Measurements from ENCODE around the gene NSL1. TPM values are rescaled to one million over a fixed set of nuclear protein-coding genes. Genes with fewer than 3 reads are reported as not detected.

NSL1 gene
- polyA plus RNA-seq, 1 experiment = 16.4 TPM

DNA sequence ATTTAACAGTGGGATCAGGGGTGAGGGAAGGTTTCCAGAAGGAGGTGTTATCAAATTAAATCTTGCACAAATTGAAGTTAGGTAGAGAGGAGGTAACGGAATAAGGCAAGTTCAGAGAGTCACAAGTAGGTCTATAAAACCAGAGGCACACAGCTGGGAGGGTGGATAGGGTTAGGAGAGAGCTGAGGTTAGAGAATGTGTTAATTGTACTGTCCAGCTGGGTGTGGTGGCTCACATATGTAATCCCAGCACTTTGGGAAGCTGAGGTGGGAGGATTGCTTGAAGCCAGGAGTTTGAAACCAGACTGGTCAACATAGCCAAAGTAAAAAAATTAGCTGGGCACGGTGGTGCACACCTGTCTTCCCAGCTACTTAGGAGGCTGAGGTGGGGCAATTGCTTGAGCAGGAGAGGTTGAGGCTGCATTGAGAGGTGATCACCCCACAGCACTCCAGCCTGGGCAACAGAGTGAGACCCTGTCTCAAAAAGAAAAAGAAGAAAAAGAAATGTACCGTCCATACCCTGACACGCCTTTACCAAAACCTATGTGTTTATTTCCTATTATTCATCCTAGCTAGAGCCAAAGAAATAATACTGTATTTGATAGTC, 35.7 kb upstream of the NSL1 start:
- Histone ChIP-seq H3K36me3 (ENCODE audit: control insufficient read depth, insufficient read depth, low read length) (no peaks in the 10 kb centered on the region), H3K27me3 (ENCODE audit: control insufficient read depth, insufficient read depth, low read length) (no peaks in the 10 kb centered on the region), H3K4me3 (ENCODE audit: low read depth, low read length) (no peak overlapping the region)
- ChIA-PET CTCF (interaction anchor here (1.0 kb wide), 1 partner anchor 12 kb away, joined by 3 read pairs; no protein-coding TSS in a partner anchor), POLR2A (interaction anchor here (0.7 kb wide), 1 partner anchor 162 kb away, joined by 8 read pairs; no protein-coding TSS in a partner anchor)
- no peak for DNase-seq (ENCODE audit: low read depth)
- TF ChIP-seq, protein P1, sequence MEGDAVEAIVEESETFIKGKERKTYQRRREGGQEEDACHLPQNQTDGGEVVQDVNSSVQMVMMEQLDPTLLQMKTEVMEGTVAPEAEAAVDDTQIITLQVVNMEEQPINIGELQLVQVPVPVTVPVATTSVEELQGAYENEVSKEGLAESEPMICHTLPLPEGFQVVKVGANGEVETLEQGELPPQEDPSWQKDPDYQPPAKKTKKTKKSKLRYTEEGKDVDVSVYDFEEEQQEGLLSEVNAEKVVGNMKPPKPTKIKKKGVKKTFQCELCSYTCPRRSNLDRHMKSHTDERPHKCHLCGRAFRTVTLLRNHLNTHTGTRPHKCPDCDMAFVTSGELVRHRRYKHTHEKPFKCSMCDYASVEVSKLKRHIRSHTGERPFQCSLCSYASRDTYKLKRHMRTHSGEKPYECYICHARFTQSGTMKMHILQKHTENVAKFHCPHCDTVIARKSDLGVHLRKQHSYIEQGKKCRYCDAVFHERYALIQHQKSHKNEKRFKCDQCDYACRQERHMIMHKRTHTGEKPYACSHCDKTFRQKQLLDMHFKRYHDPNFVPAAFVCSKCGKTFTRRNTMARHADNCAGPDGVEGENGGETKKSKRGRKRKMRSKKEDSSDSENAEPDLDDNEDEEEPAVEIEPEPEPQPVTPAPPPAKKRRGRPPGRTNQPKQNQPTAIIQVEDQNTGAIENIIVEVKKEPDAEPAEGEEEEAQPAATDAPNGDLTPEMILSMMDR (IDR thresholded peaks at IDR 0.05; ENCODE audit: insufficient read depth, low read depth, low read length) = no peak

DNA sequence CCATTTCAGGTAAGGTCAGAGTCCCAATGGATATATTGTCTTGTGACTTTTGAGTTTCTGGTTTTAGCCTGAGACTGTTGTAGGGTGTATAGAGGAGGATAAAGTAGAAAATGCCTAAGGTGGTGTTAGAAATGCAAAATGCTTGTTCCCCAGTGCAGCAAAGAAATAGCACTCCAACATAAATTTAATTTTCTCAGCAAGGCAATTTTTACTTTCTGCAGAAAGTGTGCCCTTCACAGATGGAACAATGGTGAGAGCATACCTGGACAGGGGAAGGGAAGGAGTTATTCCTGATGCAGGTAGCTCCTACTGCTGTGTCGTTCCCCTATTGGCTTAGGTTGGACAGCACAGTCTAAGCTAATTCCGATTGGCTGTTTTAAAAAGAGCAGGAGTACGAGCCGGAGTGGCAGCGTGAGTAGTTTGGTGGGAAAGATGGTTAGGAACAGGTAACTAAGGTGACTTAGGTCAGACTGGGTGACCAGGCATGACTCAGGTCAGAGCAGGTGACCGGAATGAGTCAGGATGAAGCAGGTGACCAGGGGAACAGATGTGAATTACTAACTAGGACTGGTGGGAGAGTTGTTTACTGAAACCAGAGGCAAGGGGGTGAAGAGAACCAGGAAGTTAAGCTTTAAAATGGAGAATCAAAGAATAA, 34.3 kb upstream of the NSL1 start:
- CTCF ChIA-PET = interaction anchor here (0.9 kb wide), 1 partner anchor 169 kb away, joined by 3 read pairs; no protein-coding TSS in a partner anchor
- Histone ChIP-seq H3K4me3 (ENCODE audit: low read depth, low read length) (no peak overlapping the region), H3K36me3 (ENCODE audit: control insufficient read depth, insufficient read depth, low read length) (no peaks in the 10 kb centered on the region), H3K27me3 (ENCODE audit: control insufficient read depth, insufficient read depth, low read length) (no peaks in the 10 kb centered on the region)
- POLR2A ChIA-PET = interaction anchor here (0.6 kb wide), 1 partner anchor 14 kb away, joined by 7 read pairs; no protein-coding TSS in a partner anchor
- no peak for DNase-seq (ENCODE audit: low read depth)
- TF ChIP-seq, protein P1 (IDR thresholded peaks at IDR 0.05; ENCODE audit: insufficient read depth, low read depth, low read length) = no peak

DNA sequence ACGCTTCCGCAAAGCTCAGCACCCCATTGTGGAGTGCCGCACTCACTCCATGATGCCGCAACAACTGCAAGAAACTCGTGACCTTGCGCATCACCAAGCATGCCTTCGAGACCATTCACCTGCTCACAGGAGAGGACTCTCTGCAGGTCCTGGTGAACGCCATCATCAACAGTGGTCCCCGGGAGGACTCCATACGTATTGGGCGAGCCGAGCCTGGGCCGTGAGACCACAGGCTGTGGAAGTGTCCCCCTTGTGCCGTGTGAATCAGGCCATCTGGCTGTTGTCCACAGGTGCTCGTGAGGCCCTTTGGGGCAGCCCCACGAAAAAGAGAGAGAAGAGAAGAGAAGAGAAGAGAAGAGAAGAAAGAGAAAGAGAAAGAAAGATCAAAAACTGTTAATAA, 32.6 kb upstream of the NSL1 start:
- ChIA-PET POLR2A (no interaction called here), CTCF (interaction anchor here (0.6 kb wide), 1 partner anchor 183 kb away, joined by 3 read pairs; no protein-coding TSS in a partner anchor)
- no peaks in the 10 kb centered on the region for H3K27me3 ChIP-seq (ENCODE audit: control insufficient read depth, insufficient read depth, low read length)
- no peaks in the 10 kb centered on the region for H3K36me3 ChIP-seq (ENCODE audit: control insufficient read depth, insufficient read depth, low read length)
- no peak overlapping the region for H3K4me3 ChIP-seq (ENCODE audit: low read depth, low read length)
- TF ChIP-seq, protein P1 (IDR thresholded peaks at IDR 0.05; ENCODE audit: insufficient read depth, low read depth, low read length) = no peak
- DNase-seq (ENCODE audit: low read depth) = no peak

DNA sequence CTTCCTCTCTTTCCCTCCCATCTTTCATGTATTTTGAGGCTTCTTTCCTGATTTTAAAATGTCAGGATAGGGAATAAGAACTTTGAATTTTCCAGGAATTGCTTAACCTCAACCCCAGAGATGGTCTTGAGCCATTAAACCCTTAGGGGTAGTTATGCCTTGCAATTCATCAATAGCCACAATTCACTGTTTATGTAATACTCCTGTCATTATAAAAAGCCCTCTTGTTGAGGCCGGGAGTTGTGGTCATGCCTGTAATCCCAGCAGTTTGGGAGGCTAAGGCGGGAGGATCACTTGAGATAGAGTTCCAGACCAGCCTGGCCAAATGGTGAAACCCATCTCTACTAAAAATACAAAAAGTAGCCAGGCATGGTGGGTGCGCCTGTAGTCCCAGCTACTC, 31.4 kb upstream of the NSL1 start:
- TF ChIP-seq, protein P1 (IDR thresholded peaks at IDR 0.05; ENCODE audit: insufficient read depth, low read depth, low read length) = no peak
- POLR2A ChIA-PET = no interaction called here

DNA sequence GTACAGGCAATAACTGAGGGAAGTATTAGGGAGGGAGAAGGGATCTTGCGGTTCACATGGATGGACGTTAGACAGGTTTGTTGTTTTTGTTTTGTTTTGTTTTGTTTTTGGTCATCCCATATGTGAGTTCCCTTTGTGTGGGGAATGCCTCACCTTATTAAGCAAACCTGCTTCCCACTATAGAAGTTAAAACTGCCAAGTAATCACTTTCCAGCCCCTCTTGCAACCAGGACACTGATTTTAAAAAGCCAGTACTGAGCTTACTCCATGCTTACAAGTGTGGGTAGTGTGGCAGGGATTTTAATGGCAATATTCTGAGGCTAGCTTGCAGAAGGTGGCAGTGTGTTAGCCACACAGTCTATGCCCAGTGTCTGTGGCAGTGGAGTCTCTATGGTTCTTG, 29.4 kb upstream of the NSL1 start:
- H3K36me3 ChIP-seq (ENCODE audit: control insufficient read depth, insufficient read depth, low read length) = no peaks in the 10 kb centered on the region
- TF ChIP-seq, protein P1 (IDR thresholded peaks at IDR 0.05; ENCODE audit: insufficient read depth, low read depth, low read length) = no peak
- no peak for DNase-seq (ENCODE audit: low read depth)
- ChIA-PET CTCF (no interaction called here), POLR2A (no interaction called here)
- no peaks in the 10 kb centered on the region for H3K27me3 ChIP-seq (ENCODE audit: control insufficient read depth, insufficient read depth, low read length)
- H3K4me3 ChIP-seq (ENCODE audit: low read depth, low read length) = no peak overlapping the region

More for the DNA sequence above, 31.4 kb upstream of the NSL1 start:
- CTCF ChIA-PET = interaction anchor here (0.7 kb wide), 1 partner anchor 8 kb away, joined by 3 read pairs; no protein-coding TSS in a partner anchor
- Histone ChIP-seq H3K4me3 (ENCODE audit: low read depth, low read length) (no peak overlapping the region), H3K27me3 (ENCODE audit: control insufficient read depth, insufficient read depth, low read length) (no peaks in the 10 kb centered on the region), H3K36me3 (ENCODE audit: control insufficient read depth, insufficient read depth, low read length) (no peaks in the 10 kb centered on the region)
- DNase-seq (ENCODE audit: low read depth) = no peak
